Measurements from ENCODE around the gene HGD.

DNA sequence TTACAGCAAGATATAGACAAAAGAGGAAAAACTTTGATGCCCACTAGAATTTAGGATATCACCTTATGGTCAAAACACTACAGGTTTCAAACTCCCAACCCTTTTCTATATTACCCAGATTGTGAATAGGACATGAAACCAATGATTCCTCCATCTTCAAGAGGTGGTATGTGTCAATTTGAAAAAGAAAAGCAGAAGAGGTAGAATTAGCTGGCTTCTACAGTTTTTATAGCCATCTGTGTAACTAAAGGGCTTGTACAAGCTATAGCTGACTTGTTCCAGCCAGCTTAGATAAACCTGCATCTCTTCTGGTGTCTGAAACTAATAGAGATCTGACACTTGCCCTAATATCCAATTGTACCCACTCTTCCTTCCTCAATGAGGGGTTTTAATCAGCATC is 24.9 kb upstream of the HGD start:
- no peak for TF ChIP-seq CTCF (IDR thresholded peaks at IDR 0.05 in 2 of 3, conservative IDR thresholded peaks at IDR 0.05 in 1 of 3; ENCODE audit: borderline replicate concordance in 1 of 3, insufficient read depth in 1 of 3, low read depth in 2 of 3, low read length in 2 of 3)
- TF ChIP-seq POLR2AphosphoS5 (IDR thresholded peaks at IDR 0.05; ENCODE audit: low read depth, low read length) = no peak
- TF ChIP-seq EZH2 (IDR thresholded peaks at IDR 0.05) = no peak
- TF ChIP-seq EGR1 (IDR thresholded peaks at IDR 0.05; ENCODE audit: low read depth) = no peak
- no peak for TF ChIP-seq POLR2A (IDR thresholded peaks at IDR 0.05; ENCODE audit: borderline replicate concordance, extremely low read depth, insufficient read depth, insufficient read length)
- TF ChIP-seq, protein P1, sequence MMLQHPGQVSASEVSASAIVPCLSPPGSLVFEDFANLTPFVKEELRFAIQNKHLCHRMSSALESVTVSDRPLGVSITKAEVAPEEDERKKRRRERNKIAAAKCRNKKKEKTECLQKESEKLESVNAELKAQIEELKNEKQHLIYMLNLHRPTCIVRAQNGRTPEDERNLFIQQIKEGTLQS (IDR thresholded peaks at IDR 0.05) = no peak
- TF ChIP-seq ZFX (IDR thresholded peaks at IDR 0.05) = no peak
- no peak for TF ChIP-seq EZH2phosphoT487 (IDR thresholded peaks at IDR 0.05; ENCODE audit: borderline replicate concordance)
- TF ChIP-seq YY1 (IDR thresholded peaks at IDR 0.05; ENCODE audit: extremely low read depth, insufficient replicate concordance, low read depth, low read length) = no peak
- no peak for TF ChIP-seq CEBPB (IDR thresholded peaks at IDR 0.05; ENCODE audit: low read depth)
- TF ChIP-seq FOSL1 (IDR thresholded peaks at IDR 0.05; ENCODE audit: low read depth) = no peak
